ENCODE results near the gene P4HB. TPM values are rescaled to one million over a fixed set of nuclear protein-coding genes. Genes with fewer than 3 reads are reported as not detected.

Gene P4HB
- total RNA-seq, 1 donor from 2014 or later = 792 TPM

GRCh38 chr17:81802048-81802758 is 58.1 kb downstream of the P4HB start:
- H3K27ac Mint-ChIP-seq (ENCODE audit: unreplicated experiment) = no peak overlapping the region

GRCh38 chr17:81801327-81801726 is 59.0 kb downstream of the P4HB start:
- peaks cover 2% of the 10 kb centered on the region for H3K4me1 Mint-ChIP-seq (ENCODE audit: unreplicated experiment)
- DNase-seq (ENCODE audit: extremely low spot score, unreplicated experiment) = no peak
- TF ChIP-seq CTCF (IDR thresholded peaks at IDR 0.05) = no peak
- H3K27ac Mint-ChIP-seq (ENCODE audit: unreplicated experiment) = no peak overlapping the region
- H3K9me3 Mint-ChIP-seq (ENCODE audit: unreplicated experiment) = no peaks in the 10 kb centered on the region
- no peak overlapping the region for H3K4me3 Mint-ChIP-seq (ENCODE audit: unreplicated experiment)
- no peaks in the 10 kb centered on the region for H3K36me3 Mint-ChIP-seq (ENCODE audit: unreplicated experiment)
- peaks cover 22% of the 10 kb centered on the region for H3K27me3 Mint-ChIP-seq (ENCODE audit: unreplicated experiment)

More at GRCh38 chr17:81802048-81802758, 58.1 kb downstream of the P4HB start:
- H3K27me3 Mint-ChIP-seq (ENCODE audit: unreplicated experiment) = peaks cover 22% of the 10 kb centered on the region
- H3K4me3 Mint-ChIP-seq (ENCODE audit: unreplicated experiment) = no peak overlapping the region
- DNase-seq (ENCODE audit: extremely low spot score, unreplicated experiment) = no peak
- peaks cover 2% of the 10 kb centered on the region for H3K4me1 Mint-ChIP-seq (ENCODE audit: unreplicated experiment)
- no peaks in the 10 kb centered on the region for H3K9me3 Mint-ChIP-seq (ENCODE audit: unreplicated experiment)
- H3K36me3 Mint-ChIP-seq (ENCODE audit: unreplicated experiment) = no peaks in the 10 kb centered on the region
- TF ChIP-seq CTCF (IDR thresholded peaks at IDR 0.05) = no peak

- Mint-ChIP-seq H3K27ac (ENCODE audit: unreplicated experiment) (no peak overlapping the region), H3K9me3 (ENCODE audit: unreplicated experiment) (no peaks in the 10 kb centered on the region), H3K4me3 (ENCODE audit: unreplicated experiment) (no peak overlapping the region), H3K4me1 (ENCODE audit: unreplicated experiment) (no peaks in the 10 kb centered on the region), H3K36me3 (ENCODE audit: unreplicated experiment) (no peaks in the 10 kb centered on the region), H3K27me3 (ENCODE audit: unreplicated experiment) (no peaks in the 10 kb centered on the region)
- TF ChIP-seq CTCF (IDR thresholded peaks at IDR 0.05) = no peak
- no peak for DNase-seq (ENCODE audit: extremely low spot score, unreplicated experiment)
These were observed 65.8 kb downstream of the P4HB start for GRCh38 chr17:81794509-81794908.

GRCh38 chr17:81794074-81794476 is 66.3 kb downstream of the P4HB start:
- no peak overlapping the region for H3K4me3 Mint-ChIP-seq (ENCODE audit: unreplicated experiment)
- DNase-seq (ENCODE audit: extremely low spot score, unreplicated experiment) = no peak
- no peaks in the 10 kb centered on the region for H3K36me3 Mint-ChIP-seq (ENCODE audit: unreplicated experiment)
- H3K27me3 Mint-ChIP-seq (ENCODE audit: unreplicated experiment) = no peaks in the 10 kb centered on the region
- H3K27ac Mint-ChIP-seq (ENCODE audit: unreplicated experiment) = no peak overlapping the region
- TF ChIP-seq CTCF (IDR thresholded peaks at IDR 0.05) = no peak
- H3K4me1 Mint-ChIP-seq (ENCODE audit: unreplicated experiment) = no peaks in the 10 kb centered on the region
- H3K9me3 Mint-ChIP-seq (ENCODE audit: unreplicated experiment) = no peaks in the 10 kb centered on the region

Other genes starting within 250 kb of the P4HB start
- 99.7 and 112 TPM in 2 replicates for gene NPLOC4, start 223.4 kb downstream of the P4HB start, total RNA-seq
- gene TSPAN10, start 223.3 kb downstream of the P4HB start, total RNA-seq = 1.1 and 1.6 TPM in 2 replicates
- gene PDE6G, start 204.0 kb downstream of the P4HB start, total RNA-seq = 0.83 and 0.84 TPM in 2 replicates
- 31.2 and 32.1 TPM in 2 replicates for gene OXLD1, start 193.9 kb downstream of the P4HB start, total RNA-seq
- gene CCDC137, start 193.8 kb downstream of the P4HB start, total RNA-seq = 13.6 and 14.9 TPM in 2 replicates
- gene ARL16, start 176.7 kb downstream of the P4HB start, total RNA-seq = 41.7 and 46.3 TPM in 2 replicates
- gene HGS, start 176.5 kb downstream of the P4HB start, total RNA-seq = 111 and 117 TPM in 2 replicates
- 47.9 and 51.1 TPM in 2 replicates for gene MRPL12, start 157.2 kb downstream of the P4HB start, total RNA-seq
- gene SLC25A10, start 148.3 kb downstream of the P4HB start, total RNA-seq = 8.0 and 9.5 TPM in 2 replicates
- gene GCGR, start 56.4 kb downstream of the P4HB start, total RNA-seq = not detected in 2 replicates
- 169 and 176 TPM in 2 replicates for gene MCRIP1, start 27.2 kb downstream of the P4HB start, total RNA-seq
- gene PPP1R27, start 25.5 kb downstream of the P4HB start, total RNA-seq = 0.62 TPM in 1 of 2 replicates, not detected in the other
- 430 and 433 TPM in 2 replicates for gene ARHGDIA, start 10.8 kb upstream of the P4HB start, total RNA-seq
- gene ALYREF, start 31.1 kb upstream of the P4HB start, total RNA-seq = 72.6 and 78.5 TPM in 2 replicates
- 119 and 138 TPM in 2 replicates for gene ANAPC11, start 31.2 kb upstream of the P4HB start, total RNA-seq
- 0.56 and 0.68 TPM in 2 replicates for gene NPB, start 41.7 kb upstream of the P4HB start, total RNA-seq
- gene PCYT2, start 50.9 kb upstream of the P4HB start, total RNA-seq = 33.2 and 38.0 TPM in 2 replicates
- gene SIRT7, start 57.6 kb upstream of the P4HB start, total RNA-seq = 18.8 and 20.9 TPM in 2 replicates
- gene MAFG, start 67.2 kb upstream of the P4HB start, total RNA-seq = 34.7 and 35.6 TPM in 2 replicates
- 123 and 128 TPM in 2 replicates for gene PYCR1, start 76.8 kb upstream of the P4HB start, total RNA-seq
- gene MYADML2, start 86.7 kb upstream of the P4HB start, total RNA-seq = not detected in 2 replicates
- 0.30 TPM in 1 of 2 replicates, not detected in the other for gene NOTUM, start 100.7 kb upstream of the P4HB start, total RNA-seq
- gene ASPSCR1, start 117.1 kb upstream of the P4HB start, total RNA-seq = 45.9 and 47.1 TPM in 2 replicates
- 29.4 and 31.7 TPM in 2 replicates for gene CENPX, start 162.3 kb upstream of the P4HB start, total RNA-seq
- gene LRRC45, start 162.8 kb upstream of the P4HB start, total RNA-seq = 9.4 and 9.8 TPM in 2 replicates
- gene RAC3, start 171.1 kb upstream of the P4HB start, total RNA-seq = 19.4 and 21.8 TPM in 2 replicates
- gene DCXR, start 177.2 kb upstream of the P4HB start, total RNA-seq = 69.0 and 71.0 TPM in 2 replicates
- 37.3 and 41.0 TPM in 2 replicates for gene RFNG, start 191.3 kb upstream of the P4HB start, total RNA-seq
- 100 and 108 TPM in 2 replicates for gene GPS1, start 191.4 kb upstream of the P4HB start, total RNA-seq
- gene DUS1L, start 205.3 kb upstream of the P4HB start, total RNA-seq = 69.3 and 73.3 TPM in 2 replicates
- gene FASN, start 237.7 kb upstream of the P4HB start, total RNA-seq = 134 and 136 TPM in 2 replicates